Heart left ventricle (tissue), 16 donors: Measurements from ENCODE around the gene CHRNA7. TPM values are rescaled to one million over a fixed set of nuclear protein-coding genes. Genes with fewer than 3 reads are reported as not detected.

ENCODE experiments used
- ATAC-seq, 4 donors: fragments of 200-7000 bp; cut with Tn5 transposase; one replicate each; pipeline ENCODE4 v1.9.1; 2020 to 2022; ENCODE audit warnings: moderate library complexity in 4 of 4, mild to moderate bottlenecking in 3 of 4, moderate number of reproducible peaks in 1 of 4
- DNase-seq, 5 donors: peaks; one replicate each; pipeline ENCODE4 v3.0.0-alpha.2; 2020
- H3K27ac ChIP-seq, 12 donors: fragments of 200-600 bp; sonication (generic) in 4 of 12; one replicate each; pipeline versions ENCODE4 v1.5.0 to v1.8.0; 2016 to 2022; ENCODE audit warnings: mild to moderate bottlenecking in 2 of 12
- H3K27me3 ChIP-seq, 9 donors: fragments of 200-600 bp; sonication (generic) in 2 of 9; one replicate each; pipeline versions ENCODE4 v1.5.1 to v1.8.0; 2016 to 2022; ENCODE audit warnings: mild to moderate bottlenecking in 3 of 9
- H3K36me3 ChIP-seq, 9 donors: fragments of 200-600 bp; sonication (generic) in 2 of 9; one replicate each; pipeline versions ENCODE4 v1.5.0 to v1.8.0; 2018 to 2022; ENCODE audit warnings: mild to moderate bottlenecking in 2 of 9
- H3K4me1 ChIP-seq, 12 donors: fragments of 200-600 bp; sonication (generic) in 4 of 12; one replicate each; pipeline versions ENCODE4 v1.5.0 to v1.8.0; 2016 to 2022; ENCODE audit warnings: mild to moderate bottlenecking in 3 of 12
- H3K4me3 ChIP-seq, 12 donors: fragments of 200-600 bp; sonication (generic) in 4 of 12; one replicate each; pipeline versions ENCODE4 v1.5.0 to v1.8.0; 2017 to 2022; ENCODE audit warnings: mild to moderate bottlenecking in 9 of 12, moderate library complexity in 4 of 12
- H3K9me3 ChIP-seq, 12 donors: fragments of 200-600 bp; sonication (generic) in 4 of 12; one replicate each; pipeline versions ENCODE4 v1.5.0 to v1.8.0; 2016 to 2022; ENCODE audit warnings: mild to moderate bottlenecking in 1 of 12
- CTCF ChIP-seq, 12 donors: fragments of 200-600 bp; sonication (generic) in 4 of 12; IDR thresholded peaks; one replicate each; pipeline versions ENCODE4 v1.5.0 to v1.8.0; 2018 to 2022; ENCODE audit warnings: antibody characterized with exemption in 12 of 12, mild to moderate bottlenecking in 5 of 12
- POLR2A ChIP-seq, 2 donors: fragments of 450-650 bp; IDR thresholded peaks; one replicate each; pipeline ENCODE4 v1.6.1; 2017; ENCODE audit warnings: antibody characterized with exemption in 2 of 2, mild to moderate bottlenecking in 2 of 2, moderate library complexity in 2 of 2
- WGBS, 4 donors: extraction: QIAGEN DNeasy Blood & Tissue Kit in 2 of 4; methylation state at CpG; one replicate each; pipeline versions ENCODE4 v1.1.5 to v1.1.7; 2013 to 2018; 5-methylcytosine and 5-hydroxymethylcytosine counted together
- intact Hi-C, 10 donors: fragments of 100-400 bp; cut with DNase I; formaldehyde crosslinking; loops; one replicate each; pipeline versions ENCODE4 v1.11.1 to v1.14.2; 2022
- polyA plus RNA-seq, 2 donors: library from polyadenylated mRNA; stranded (reverse); fragments of 200-250 nt; gene quantifications; one replicate each; pipeline ENCODE4 v1.2.3, GENCODE V29; 2013
- total RNA-seq, 9 donors: library from RNA; depleted of rRNA in 2 of 9; stranded (reverse); fragments of >200 nt in 2 of 9; fragmentation: NEBNext Ultra II Directional in 3 of 9; extraction: Animal tissue kit (Norgen Biotek cat#: 25700) in 3 of 9; gene quantifications; one replicate each; pipeline versions ENCODE4 v1.1.0 to v1.2.4, GENCODE V29; 2016 to 2023
- donor health status: ischemic (EF 13 %, LVEDD 7.1; RV severe dilation, severe dysfunction).
- donor health status: healthy with polysubstance abuse.
- donor health status: DM: no; HTN: yes; CAD: no.
- donor health status: DM: no; HTN: no; CAD: no.
- donor health status: ischemic (EF 25% LVEDD 6.9; RV normal size, moderate dysfunction).
- donor health status: ischemic (EF 25% LVEDD 5.7; RV mildly dilated, moderate dysfunction).
- donor health status: healthy.
- donor health status: DM: yes; HTN: yes; CAD: no.
- donor health status: ischemic (EF 35%, LVEDD 5.7; RV mildly dilated, moderate dysfunction).
- donor health status: nonischemic (EF 11% LVEDD 7.7; RV severe dilation, severe dysfunction).
- donor health status: DM: yes; HTN: yes; CAD: no.
- donor health status: PGD.
- donor health status: ischemic (EF 29% LVEDD 5.4; RV normal size, mild dysfunction).
- donor health status: nonischemic (EF 23%, LVEDD 6.1; RV moderate dilation, normal function).

CHRNA7 gene
- total and polyA plus RNA-seq, 11 donors: 0.25 to 2.1 (median 0.98) TPM

- intact Hi-C loops: no loop called here
- WGBS, 4 donors: 74 to 86% (median 80%) methylated on average over 3 of the region's 3 CpGs
- DNase-seq: no peak
Observed at GRCh38 chr15:32119286-32119685, 89.0 kb downstream of the CHRNA7 start.

GRCh38 chr15:32119694-32120330 lies 89.5 kb downstream of the CHRNA7 start:
- 55 to 70% (median 64%) methylated on average over 11 to 12 of the region's 12 CpGs for WGBS, 4 donors
- intact Hi-C loops: loop anchor here in 1 of 10 donors (5.0 kb wide), 1 partner anchor 48 kb away; no protein-coding TSS in a partner anchor
- H3K9me3 ChIP-seq: no peaks in the 10 kb centered on the region
- H3K4me3 ChIP-seq: no peak overlapping the region
- H3K27ac ChIP-seq: no peak overlapping the region
- no peaks in the 10 kb centered on the region for H3K4me1 ChIP-seq
- DNase-seq (no peak), ATAC-seq (no peak)
- H3K36me3 ChIP-seq: no peaks in the 10 kb centered on the region
- peaks cover 0 to 14% (median 0%) of the 10 kb centered on the region in 9 donors for H3K27me3 ChIP-seq
- TF ChIP-seq CTCF (IDR thresholded peaks at IDR 0.05) (no peak), POLR2A (IDR thresholded peaks at IDR 0.05) (no peak)

More at GRCh38 chr15:32119286-32119685, 89.0 kb downstream of the CHRNA7 start:
- Histone ChIP-seq H3K4me3 (no peak overlapping the region), H3K9me3 (no peaks in the 10 kb centered on the region), H3K27ac (no peak overlapping the region), H3K4me1 (no peaks in the 10 kb centered on the region), H3K36me3 (no peaks in the 10 kb centered on the region), H3K27me3 (peaks cover 0 to 17% (median 0%) of the 10 kb centered on the region in 9 donors)
- TF ChIP-seq POLR2A (IDR thresholded peaks at IDR 0.05) (no peak), CTCF (IDR thresholded peaks at IDR 0.05) (no peak)
- ATAC-seq: no peak

GRCh38 chr15:32120577-32121383 lies 90.5 kb downstream of the CHRNA7 start:
- Histone ChIP-seq H3K4me1 (no peaks in the 10 kb centered on the region), H3K36me3 (no peaks in the 10 kb centered on the region), H3K4me3 (no peak overlapping the region), H3K27ac (no peak overlapping the region), H3K9me3 (no peaks in the 10 kb centered on the region), H3K27me3 (peaks cover 0 to 13% (median 0%) of the 10 kb centered on the region in 9 donors)
- 83 to 90% (median 88%) methylated on average over 21 to 23 of the region's 23 CpGs for WGBS, 4 donors
- ATAC-seq (peak in 1 of 4 donors; percentile 29), DNase-seq (no peak)
- intact Hi-C loops: loop anchor here in 1 of 10 donors (5.0 kb wide), 1 partner anchor 48 kb away; no protein-coding TSS in a partner anchor
- TF ChIP-seq CTCF (IDR thresholded peaks at IDR 0.05) (no peak), POLR2A (IDR thresholded peaks at IDR 0.05) (no peak)

GRCh38 chr15:32121384-32121695 lies 91.0 kb downstream of the CHRNA7 start:
- intact Hi-C loops: loop anchor here in 1 of 10 donors (5.0 kb wide), 1 partner anchor 49 kb away; no protein-coding TSS in a partner anchor
- H3K4me3 ChIP-seq: no peak overlapping the region
- no peaks in the 10 kb centered on the region for H3K9me3 ChIP-seq
- peaks cover 0 to 13% (median 0%) of the 10 kb centered on the region in 9 donors for H3K27me3 ChIP-seq
- DNase-seq (no peak), ATAC-seq (no peak)
- TF ChIP-seq POLR2A (IDR thresholded peaks at IDR 0.05) (no peak), CTCF (IDR thresholded peaks at IDR 0.05) (no peak)
- no peak overlapping the region for H3K27ac ChIP-seq
- H3K4me1 ChIP-seq: no peaks in the 10 kb centered on the region
- WGBS, 4 donors: 81 to 91% (median 88%) methylated on average over 6 of the region's 6 CpGs
- no peaks in the 10 kb centered on the region for H3K36me3 ChIP-seq
